Stimulated activated CD8-positive, alpha-beta memory T cell treated with anti-CD3 and anti-CD28 coated beads, Interleukin-15, amount 100 ng/mL, for 4 hours (primary cell): ENCODE measurements around the gene BZW2.
"Not testable (repeated sequence)": the region's sequence is repeated elsewhere in the genome, so short reads cannot be mapped to it uniquely, and the experiment has no call there.

Experiments used
- DNase-seq, 2 donors: peaks; one replicate each; pipeline ENCODE4 v3.0.0-alpha.2; 2020; ENCODE audit warnings: low read depth in 2 of 2

Gene BZW2

DNA sequence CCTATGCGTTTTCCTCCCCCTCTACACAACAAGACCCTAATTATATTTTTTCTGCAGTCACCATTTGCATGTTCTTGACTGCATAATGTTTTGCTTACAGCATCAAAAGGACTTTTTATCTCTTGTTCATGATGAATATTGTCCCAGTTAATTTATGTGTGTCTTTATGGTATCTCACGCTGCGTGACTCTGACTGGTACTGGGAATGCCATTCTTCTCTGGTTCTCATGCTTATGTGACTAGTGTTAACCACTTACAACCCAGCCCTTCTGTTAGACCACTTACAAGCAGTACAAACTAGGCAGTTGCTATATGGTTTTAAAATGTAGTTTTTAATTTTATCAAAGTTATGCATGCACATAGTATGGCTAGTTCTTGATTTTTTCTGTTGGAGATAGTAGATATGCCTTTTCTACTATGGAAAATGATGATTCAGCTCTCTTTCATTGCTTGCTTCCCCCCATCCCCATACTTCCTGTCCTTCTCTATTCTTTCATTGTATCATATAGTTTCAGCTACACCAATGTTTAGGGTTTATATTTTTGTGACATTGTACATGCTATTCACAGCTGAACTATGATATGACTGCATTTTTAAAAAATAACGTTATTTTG lies 24.9 kb downstream of the BZW2 start:
- no peak for DNase-seq

DNA sequence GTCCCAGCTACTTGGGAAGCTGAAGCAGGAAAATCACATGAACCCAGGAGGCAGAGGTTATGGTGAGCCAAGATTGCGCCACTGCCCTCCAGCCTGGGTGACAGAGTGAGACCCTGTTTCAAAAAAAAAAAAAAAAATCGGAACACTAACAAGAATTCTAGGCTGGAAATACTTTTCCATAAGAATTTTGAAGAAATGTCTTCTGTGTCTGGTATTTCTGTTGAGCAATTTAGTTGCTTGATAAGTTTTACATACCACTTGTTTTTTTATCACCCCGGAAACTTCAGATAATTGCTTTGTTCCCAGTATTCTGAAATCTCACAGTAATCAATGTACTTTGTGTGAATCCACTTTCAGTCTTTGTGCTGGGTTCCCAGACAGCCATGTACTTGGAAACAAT lies 25.8 kb downstream of the BZW2 start:
- no peak for DNase-seq

DNA sequence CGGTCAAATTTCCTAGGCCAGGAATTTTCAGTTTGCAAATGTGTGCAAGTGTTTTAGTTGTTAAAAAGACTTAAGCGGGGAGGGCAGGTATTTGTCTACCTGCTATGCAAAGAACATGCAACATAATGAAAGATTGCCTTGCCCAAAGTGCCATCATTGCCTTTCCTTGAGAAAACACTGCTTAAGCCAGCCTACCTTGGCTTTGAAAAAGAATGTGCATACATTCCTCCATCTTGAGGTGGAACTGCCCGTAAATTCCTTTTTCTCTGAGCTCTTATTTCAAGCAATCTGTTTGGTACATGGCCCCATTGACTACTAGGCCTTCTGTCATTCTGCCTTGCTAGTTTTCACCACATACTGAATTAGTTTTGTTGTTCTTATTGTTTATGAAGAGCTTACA lies 29.3 kb downstream of the BZW2 start:
- no peak for DNase-seq

DNA sequence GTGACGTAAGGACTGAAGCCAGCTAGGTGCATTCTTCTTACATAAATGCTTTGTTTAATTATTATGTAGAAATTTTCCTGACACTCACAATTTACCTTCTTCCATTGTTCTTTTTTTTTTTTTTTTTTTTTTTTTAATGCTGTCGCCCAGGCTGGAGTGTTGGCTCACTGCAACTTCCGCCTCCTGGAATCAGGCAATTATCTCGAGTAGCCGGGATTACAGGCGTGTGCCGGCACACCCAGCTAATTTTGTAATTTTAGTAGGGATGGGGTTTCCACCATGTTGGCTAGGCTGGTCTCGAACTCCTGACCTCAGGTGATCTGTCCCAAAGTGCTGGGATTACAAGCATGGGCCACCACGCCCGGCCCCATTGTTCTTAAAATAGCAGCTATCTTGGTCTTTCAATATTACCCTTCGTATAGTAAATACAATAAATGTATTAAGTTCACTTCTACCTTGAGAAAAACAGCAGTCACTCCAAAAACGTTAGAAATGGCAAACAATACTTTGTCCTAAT lies 32.1 kb downstream of the BZW2 start:
- DNase-seq: no peak

DNA sequence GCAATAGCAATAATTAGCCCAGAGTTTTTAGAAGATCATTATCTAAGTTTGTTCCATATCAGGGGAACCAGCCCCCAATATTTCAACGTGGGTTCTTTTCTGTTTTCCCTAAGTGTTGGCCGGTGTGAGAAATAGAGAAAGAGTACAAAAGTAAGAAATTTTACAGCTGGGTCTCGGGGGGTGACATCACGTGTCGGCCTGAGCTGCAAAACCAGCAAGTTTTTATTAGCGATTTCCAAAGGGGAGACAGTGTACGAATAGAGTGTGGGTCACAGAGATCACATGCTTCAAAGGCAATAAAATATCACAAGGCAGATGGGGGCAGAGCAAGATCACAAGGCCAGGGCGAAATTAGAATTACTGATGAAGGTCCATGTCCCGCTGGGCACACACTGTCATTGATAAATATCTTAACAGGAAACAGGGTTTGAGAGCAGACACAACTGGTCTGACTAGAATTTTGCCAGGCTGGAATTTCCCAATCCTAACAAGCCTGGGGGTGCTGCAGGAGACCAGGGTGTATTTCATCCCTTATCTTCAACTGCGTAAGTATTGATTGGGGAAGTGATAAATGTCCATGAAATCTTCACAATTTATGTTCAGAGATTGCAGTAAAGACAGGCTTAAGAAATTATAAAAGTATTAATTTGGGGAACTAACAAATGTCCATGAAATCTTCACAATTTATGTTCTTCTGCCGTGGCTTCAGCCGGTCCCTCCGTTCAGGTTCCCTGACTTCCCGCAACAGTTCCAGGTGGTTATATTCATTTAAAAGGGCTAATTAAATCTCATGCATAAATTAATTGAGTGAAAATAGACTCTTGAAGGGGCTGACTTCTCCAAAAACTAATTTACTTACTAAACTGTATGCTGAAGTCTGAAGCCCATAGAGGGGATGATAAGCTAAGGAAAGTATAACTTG lies 32.9 kb downstream of the BZW2 start:
- not testable (repeated sequence) for DNase-seq

DNA sequence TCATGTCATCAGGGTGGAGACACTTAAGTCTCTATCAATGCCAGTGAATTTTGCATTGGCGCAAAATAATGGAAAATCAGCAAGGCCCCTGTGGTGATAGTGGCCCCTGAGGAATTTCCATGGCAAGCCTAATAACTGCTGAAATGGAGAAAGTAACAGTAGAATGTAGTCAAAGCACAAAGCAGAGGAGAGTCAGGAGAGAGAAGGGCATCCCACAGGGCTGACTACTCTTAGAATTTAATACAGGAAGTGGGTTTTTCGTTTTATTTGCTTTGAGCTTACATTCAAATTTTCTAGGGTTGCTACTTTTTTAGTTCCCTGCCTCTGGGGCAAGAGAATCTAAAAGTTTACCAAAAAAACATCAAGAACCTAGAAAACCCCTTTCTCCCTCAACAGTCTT lies 39.0 kb downstream of the BZW2 start:
- DNase-seq: no peak

DNA sequence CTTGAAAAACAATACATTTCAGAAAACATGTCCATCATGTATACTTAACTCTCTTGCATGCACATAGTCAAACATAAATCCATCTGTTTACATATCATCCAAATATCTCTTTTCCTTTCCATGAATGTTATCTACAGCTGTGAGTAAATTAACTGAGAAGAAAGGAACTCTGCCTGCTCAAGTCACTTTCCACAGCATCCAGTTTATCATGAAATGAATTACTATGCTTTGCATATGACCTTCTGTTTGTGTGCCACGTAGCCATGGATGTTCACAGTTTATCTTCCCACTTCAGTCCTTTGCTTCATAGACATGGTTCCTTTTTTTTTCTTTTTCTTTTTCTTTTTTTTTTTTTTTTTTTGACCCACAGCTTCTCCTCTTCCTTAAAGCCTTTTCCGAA lies 39.6 kb downstream of the BZW2 start:
- DNase-seq: no peak

DNA sequence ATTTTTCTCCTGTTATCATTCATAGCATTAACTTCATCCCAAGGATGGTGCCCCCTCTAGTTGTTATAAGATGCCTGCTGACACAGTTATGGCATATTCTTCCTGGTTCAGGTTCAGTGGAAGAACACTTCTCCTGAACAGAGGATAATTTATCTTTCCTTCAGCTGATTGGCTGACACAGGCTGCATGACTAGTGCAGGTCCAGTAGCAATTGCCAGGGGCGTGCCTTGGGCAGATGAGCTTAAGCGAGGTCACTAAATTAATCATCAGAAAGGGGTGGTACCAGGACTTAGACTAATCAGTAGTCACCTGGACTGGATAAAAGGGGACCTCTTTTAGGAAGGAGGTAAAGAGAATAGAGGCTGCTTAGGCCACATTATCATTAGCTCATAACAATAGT lies 42.3 kb downstream of the BZW2 start:
- no peak for DNase-seq

DNA sequence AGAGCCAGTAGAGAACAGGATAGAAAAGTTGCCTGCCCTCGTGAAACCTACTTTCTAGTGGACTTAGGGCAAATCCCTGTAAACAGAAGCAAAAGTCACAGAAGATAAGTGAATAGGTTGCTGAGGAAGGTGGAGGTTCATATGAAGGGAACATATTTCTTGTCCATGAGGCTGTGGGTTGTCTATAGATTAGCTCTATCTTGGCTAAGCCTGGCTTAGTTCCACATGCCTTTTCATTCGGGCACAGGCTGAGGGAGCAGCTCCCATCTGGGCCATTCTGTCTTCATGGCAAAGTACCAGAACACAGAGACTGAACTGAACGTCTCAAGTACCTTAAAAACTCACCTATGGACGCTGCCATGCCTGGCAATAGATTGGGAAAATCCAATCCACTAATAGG lies 45.3 kb downstream of the BZW2 start:
- no peak for DNase-seq

DNA sequence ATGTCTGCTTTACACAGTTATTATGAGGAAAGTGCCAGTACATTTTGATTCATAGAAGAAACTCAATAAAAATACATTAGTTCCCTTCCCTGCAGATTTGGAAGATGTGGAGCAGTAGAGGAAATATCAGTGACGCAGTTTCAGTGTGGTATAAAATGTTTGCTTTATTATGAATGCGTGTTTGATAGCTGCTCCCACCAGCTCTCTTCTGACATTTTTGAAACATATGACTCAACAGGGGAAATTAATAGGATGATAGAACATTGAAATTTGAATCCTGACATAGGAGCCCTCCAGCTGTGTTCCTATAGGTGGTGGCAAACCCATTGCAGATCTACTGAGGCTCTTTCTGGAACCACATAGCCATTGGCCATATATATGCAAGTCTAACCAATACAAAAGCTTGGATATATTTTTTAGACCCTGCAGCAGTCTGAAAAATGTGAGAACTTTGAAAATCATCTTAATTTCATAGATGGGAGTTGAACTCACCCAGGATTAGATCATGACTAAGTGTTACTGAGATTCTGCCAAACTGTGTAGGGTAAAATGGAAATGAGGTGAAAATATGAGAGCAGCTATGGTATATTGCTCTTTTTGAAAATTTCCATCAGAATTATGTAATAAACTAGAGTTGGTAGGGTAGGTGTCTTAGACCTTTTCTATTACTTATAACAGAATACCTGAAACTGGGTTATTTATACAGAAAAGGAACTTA lies 47.8 kb downstream of the BZW2 start:
- DNase-seq: no peak

DNA sequence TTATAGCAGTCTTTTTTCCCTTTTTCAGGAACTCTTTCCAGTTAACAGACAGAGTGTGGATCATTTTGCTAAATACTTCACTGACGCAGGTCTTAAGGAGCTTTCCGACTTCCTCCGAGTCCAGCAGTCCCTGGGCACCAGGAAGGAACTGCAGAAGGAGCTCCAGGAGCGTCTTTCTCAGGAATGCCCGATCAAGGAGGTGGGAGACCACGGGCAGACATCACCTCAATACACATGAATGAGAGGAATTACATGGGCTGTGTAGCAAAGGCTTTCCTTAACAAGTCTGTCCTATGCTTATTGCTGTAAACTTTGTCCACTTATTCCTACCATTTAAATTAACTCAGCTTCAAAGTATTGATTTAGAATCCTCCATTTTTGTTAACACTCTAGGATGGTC lies 48.8 kb downstream of the BZW2 start:
- DNase-seq: no peak

DNA sequence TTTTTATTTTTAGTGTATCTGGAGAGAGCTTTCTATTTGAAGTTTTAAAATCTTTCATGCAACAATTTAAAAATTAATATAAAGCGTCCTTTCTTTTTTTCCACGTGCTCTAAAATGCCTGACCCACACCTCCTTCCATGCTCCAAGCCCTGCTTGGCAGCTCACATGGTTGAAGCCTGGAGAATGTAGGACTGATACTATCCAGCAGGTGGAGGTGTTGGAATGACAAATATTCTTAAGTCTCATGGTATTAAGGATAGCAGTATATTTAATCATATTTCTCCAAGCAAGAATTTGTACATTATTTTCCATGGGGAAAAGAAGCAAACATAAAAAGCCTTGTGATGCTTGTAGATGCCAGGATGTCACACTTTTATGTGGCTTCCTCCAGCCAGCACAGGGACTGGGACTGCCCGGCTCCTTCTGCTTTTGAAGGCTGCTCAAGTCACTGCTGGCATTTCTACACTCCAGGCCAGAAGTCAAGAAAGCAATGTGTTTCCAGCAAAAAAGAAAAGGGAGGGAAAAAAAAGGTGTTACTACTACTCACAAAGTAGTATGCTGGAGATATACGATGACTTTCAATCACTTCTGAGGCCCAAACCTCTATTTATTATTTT lies 49.7 kb downstream of the BZW2 start:
- DNase-seq: no peak

DNA sequence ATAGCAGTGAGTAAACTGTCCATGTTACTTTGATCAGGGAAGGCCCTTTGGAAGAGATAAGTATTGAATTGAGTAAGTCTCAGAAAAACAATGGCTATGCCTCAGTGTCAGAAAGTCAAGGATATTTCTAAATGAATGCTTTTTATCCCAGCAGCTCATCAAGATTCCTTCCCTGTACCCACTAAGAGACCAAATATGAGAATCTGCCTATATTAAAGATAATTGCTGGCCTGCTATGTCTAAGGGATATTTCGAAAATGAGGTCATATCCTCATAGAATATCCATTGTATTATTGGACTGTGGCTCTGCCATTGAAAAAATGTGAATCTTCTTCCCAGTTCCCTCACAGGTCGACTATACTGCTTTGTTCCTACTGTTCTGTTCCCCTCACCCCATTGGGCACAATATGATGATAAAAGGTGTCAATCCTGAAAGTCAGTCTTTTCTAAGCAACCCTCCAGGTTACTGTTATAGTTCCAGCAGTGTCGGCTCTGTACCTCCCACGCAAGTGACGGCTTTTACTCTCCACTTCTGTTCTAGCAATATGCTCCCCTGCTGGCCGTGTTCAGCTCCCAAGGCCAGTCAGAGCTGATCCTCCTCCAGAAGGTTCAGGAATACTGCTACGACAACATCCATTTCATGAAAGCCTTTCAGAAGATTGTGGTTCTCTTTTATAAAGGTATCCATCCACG lies 51.7 kb downstream of the BZW2 start:
- DNase-seq: no peak

DNA sequence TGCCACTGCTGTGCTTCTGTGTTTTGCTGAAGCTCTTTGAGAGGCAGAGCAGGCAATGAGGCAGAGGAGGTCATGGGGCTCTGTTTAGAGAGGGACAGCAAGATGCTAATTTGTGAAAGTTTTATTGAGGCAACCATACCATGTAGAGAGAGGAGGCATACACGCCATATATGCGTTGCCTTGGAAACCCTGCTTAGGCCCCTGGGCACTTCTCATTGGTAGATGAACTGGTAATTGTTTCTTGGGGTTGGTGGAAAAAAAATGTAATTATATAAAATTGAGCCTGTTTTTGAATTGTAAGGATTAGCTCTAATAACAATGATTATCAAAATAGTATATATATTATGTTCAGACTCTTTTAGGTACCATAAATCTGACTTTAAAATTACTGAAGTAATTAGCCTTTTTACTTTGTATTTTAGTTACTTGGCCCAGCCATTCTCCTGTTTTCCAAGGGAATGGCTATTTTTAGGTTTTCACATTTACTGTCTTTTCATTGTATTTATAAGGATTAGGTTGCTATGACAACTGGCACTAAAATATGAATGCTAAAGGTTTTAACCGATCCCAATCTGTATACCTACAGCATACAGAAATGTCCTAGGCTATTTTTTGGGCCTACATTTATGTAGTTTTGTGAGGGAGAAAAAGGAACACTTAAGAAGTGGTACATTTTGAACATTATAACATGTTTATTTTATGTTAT lies 52.4 kb downstream of the BZW2 start:
- no peak for DNase-seq

DNA sequence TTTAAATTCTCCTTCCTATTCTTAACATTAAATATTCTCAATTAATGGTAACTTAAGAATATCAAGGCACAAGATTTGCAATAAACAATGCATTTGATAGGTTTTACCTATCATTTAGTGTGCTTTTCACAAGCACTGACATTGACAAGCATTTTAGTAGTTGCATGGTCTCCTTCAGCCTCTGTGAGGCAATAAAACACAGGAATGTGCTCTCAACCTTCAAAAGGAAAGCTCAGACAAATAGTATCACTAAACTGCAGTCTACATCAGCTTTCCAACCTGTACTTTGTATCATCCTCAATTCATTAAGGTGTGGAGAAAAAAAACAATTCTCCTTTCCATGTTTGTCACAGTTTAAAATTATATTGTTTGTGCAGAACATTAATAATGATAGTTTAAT lies 56.5 kb downstream of the BZW2 start:
- no peak for DNase-seq

DNA sequence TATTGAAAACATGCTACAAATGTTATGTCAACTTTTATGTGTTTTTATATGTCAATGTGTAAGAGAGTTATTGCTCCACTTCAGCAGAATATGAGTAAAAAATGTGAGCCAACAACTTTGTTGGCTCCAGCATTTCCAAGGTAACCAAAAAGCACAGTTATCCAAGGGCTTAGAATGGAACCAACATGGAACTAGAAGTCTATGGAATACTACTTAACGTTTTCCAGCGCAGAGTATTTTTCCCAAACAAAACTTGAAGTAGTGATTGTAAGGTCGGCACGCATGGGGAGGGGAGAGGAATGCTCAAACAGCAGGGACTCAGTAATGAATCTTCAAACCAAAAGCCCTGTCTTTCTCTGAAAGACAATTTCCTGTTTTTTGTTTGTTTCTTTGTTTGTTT lies 62.5 kb downstream of the BZW2 start:
- no peak for DNase-seq

DNA sequence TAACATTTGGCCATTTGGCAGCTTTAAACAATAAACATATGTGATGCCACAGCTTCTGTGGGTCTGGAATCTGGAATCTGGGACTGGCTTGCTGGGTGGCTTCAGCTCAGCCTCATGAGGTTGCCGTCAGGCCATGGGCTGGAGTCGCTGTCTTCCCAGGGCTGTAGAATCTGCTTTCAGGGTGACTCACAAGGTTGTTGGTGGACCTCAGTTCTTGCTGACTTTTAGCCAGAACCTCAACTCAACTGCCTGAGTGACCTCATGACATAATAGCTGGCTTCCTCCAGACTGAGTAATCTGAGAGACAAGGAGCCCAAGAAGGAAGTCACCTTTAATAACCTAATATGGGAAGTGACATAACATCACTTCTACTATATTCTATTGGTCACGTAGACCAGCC lies 63.0 kb downstream of the BZW2 start:
- DNase-seq: no peak

DNA sequence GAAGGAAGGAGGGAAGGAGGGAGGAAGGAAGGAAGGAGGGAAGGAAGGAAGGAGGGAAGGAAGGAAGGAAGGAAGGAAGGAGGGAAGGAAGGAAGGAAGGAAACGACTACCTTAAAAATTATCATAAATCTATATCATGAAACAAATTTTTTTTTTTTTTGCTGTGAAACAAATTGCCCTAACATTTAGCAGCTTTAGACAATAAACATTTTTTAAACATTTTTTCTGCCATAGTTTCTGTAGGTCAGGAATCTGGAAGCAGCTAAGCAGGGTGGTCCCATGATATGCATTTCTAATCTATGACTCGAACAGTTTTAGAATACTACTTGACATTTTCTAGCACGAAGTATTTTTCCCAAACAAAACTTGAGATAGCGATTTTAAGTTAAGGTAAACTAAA lies 64.7 kb downstream of the BZW2 start:
- no peak for DNase-seq

DNA sequence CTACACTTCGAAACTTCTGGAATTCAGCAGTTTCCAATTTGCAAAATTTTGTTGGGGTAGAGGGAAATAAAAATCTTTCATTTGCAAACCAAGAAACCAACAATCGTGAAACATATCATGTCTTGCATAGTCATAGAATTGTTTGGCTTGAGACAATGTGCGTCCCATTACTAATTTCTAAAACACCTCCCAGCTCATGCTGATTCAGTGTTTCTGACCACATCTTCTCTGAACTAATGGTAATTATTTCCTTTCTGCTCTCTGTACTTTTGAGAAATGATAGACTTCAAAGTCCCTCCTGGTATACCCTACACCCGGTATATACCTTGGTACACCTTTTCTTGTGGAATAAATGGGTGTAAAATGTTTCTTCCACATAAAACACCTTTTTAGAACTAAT lies 65.7 kb downstream of the BZW2 start:
- DNase-seq: no peak

DNA sequence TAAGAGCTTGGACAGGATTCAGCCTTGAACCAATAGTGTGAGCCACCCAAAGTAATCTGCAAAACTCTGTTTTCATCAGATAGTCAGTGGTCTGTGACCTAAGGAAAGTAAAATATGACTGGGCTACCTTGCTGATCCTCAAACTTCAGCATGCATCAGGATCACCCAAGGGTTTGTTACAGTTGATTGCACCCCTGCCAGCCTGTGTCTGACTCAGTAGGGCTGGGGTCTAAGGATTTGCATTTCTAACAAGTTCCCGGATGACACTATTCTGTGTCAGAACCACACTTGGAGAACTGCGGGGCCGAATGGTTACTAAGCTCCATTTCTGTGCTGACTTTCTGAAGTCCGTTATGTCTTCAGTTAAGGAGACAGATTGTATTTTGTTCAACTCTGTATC lies 66.9 kb downstream of the BZW2 start:
- no peak for DNase-seq

DNA sequence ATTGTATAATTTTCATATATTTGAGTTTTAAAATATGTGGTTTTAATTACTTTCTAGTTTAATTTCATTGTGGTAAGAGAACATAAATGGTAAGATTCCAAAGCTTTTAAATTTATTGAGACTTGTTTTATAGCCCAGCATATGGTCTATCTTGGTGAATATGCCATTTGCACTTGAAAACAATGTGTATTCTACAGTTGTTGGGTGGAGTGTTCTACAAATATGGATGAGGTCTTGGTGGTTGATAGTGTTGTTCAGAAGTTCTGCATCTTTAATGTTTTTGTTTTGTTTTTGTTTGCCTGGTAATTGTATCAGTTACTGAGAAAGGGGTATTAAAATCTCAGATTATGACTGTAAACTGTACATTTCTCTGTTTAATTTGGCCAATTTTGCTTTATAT lies 69.9 kb downstream of the BZW2 start:
- DNase-seq: no peak
